ENCODE data around the gene TOMM40. TPM values are rescaled to one million over a fixed set of nuclear protein-coding genes. Genes with fewer than 3 reads are reported as not detected.

Gene TOMM40
- total and polyA plus RNA-seq, 9 of the 15 experiments (the other 6 are each of a cell fraction or from before 2014, with no cell fraction given), result 0.89 to 290 (median 160) TPM

- TF ChIP-seq RBM15 (IDR thresholded peaks at IDR 0.05; ENCODE audit: insufficient read depth, low read length) (no peak), GTF2F1 (IDR thresholded peaks at IDR 0.05; ENCODE audit: low read depth, low read length) (0 out of 2 replicates have a peak, but pooled peaks have one; percentile 40), HMGN3 (IDR thresholded peaks at IDR 0.05; ENCODE audit: borderline replicate concordance, extremely low read depth, insufficient read length, low read depth, low read length) (peak; percentile 9), NONO (IDR thresholded peaks at IDR 0.05; ENCODE audit: low read depth in 2 of 2, low read length in 1 of 2) (peak in 1 of 2 experiments; percentile 67; a peak in 1 of 4 replicates), BRD4 (IDR thresholded peaks at IDR 0.05) (peak; percentile 25; the same call in 1 of the 2 replicates), JUND (IDR thresholded peaks at IDR 0.05; ENCODE audit: borderline replicate concordance, low read depth, low read length) (0 out of 2 replicates have a peak, but pooled peaks have one; percentile 20), JUND (tag; IDR thresholded peaks at IDR 0.05; ENCODE audit: borderline replicate concordance, low read depth, low read length) (no peak), CXXC5 (CRISPR knock-in tag; IDR thresholded peaks at IDR 0.05) (peak; percentile 59), ZNF143 (CRISPR knock-in tag; IDR thresholded peaks at IDR 0.05) (no peak), PCBP1 (IDR thresholded peaks at IDR 0.05; ENCODE audit: low read depth, low read length, poor library complexity, severe bottlenecking) (peak; percentile 58), E2F6 (IDR thresholded peaks at IDR 0.05; ENCODE audit: borderline replicate concordance in 1 of 2, extremely low read depth in 1 of 2, insufficient read depth in 1 of 2, insufficient read length in 1 of 2, low read depth in 1 of 2, low read length in 1 of 2, poor library complexity in 1 of 2, severe bottlenecking in 1 of 2) (peak in 1 of 2 experiments; percentile 30), MAZ (CRISPR knock-in tag; conservative IDR thresholded peaks at IDR 0.05 in 1 of 2, IDR thresholded peaks at IDR 0.05 in 1 of 2) (0 out of 4 replicates have a peak, but pooled peaks of 1 of the 2 experiments have one; percentile 41), GABPB1 (CRISPR knock-in tag; IDR thresholded peaks at IDR 0.05) (peak; percentile 51; the same call in 1 of the 2 replicates), MCM7 (IDR thresholded peaks at IDR 0.05) (no peak), MXI1 (IDR thresholded peaks at IDR 0.05; ENCODE audit: low read depth, low read length) (peak; percentile 57; the same call in 1 of the 2 replicates), ASH1L (IDR thresholded peaks at IDR 0.05; ENCODE audit: borderline replicate concordance, low read depth, partially characterized antibody) (peak; percentile 89), YY1 (IDR thresholded peaks at IDR 0.05; ENCODE audit: borderline replicate concordance in 1 of 3, control insufficient read depth in 1 of 3, extremely low read depth in 1 of 3, insufficient read depth in 3 of 3, insufficient read length in 1 of 3, insufficient replicate concordance in 2 of 3, low read depth in 1 of 3, low read length in 2 of 3) (peak in 2 of 3 experiments; percentile 20 to 49), BDP1 (IDR thresholded peaks at IDR 0.05; ENCODE audit: insufficient read depth, insufficient read length) (no peak), ZNF79 (CRISPR knock-in tag; IDR thresholded peaks at IDR 0.05; ENCODE audit: low read depth) (no peak), ZBTB8A (IDR thresholded peaks at IDR 0.05; ENCODE audit: partially characterized antibody) (no peak), PHF8 (IDR thresholded peaks at IDR 0.05; ENCODE audit: borderline replicate concordance, low read length) (peak; percentile 79; the same call in 1 of the 2 replicates), ZBTB5 (IDR thresholded peaks at IDR 0.05) (no peak)
Measured at GRCh38 chr19:44891016-44891882, at the start of gene TOMM40 (continued).

Data from K562 (cell line).